HG02763 (cell line): Measurements from ENCODE around the gene KDELR1.
"Not testable (repeated sequence)": the region's sequence is repeated elsewhere in the genome, so short reads cannot be mapped to it uniquely, and the experiment has no call there.

Experiments
- ATAC-seq: cut with Tn5 transposase; IDR thresholded peaks from one replicate; pipeline ENCODE4 v1.9.1; 2021; ENCODE audit warnings: mild to moderate bottlenecking, moderate library complexity; ENCODE audit not compliant: unreplicated experiment

KDELR1 gene

DNA sequence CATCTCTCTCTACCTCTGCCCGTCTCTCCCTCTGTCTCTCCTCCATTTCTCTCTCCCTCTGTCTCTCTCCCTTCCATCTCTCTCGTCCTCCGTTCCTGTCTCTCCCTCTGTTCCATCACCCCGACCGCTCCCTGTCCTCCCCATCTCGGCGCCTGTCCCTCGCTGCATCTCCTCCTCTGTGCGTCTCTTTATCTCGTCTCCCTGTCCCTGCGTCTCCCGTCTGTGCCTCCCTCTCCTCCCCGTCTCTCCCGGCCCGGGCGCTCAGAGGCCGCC is 6.7 kb upstream of the KDELR1 start:
- no peak for ATAC-seq

DNA sequence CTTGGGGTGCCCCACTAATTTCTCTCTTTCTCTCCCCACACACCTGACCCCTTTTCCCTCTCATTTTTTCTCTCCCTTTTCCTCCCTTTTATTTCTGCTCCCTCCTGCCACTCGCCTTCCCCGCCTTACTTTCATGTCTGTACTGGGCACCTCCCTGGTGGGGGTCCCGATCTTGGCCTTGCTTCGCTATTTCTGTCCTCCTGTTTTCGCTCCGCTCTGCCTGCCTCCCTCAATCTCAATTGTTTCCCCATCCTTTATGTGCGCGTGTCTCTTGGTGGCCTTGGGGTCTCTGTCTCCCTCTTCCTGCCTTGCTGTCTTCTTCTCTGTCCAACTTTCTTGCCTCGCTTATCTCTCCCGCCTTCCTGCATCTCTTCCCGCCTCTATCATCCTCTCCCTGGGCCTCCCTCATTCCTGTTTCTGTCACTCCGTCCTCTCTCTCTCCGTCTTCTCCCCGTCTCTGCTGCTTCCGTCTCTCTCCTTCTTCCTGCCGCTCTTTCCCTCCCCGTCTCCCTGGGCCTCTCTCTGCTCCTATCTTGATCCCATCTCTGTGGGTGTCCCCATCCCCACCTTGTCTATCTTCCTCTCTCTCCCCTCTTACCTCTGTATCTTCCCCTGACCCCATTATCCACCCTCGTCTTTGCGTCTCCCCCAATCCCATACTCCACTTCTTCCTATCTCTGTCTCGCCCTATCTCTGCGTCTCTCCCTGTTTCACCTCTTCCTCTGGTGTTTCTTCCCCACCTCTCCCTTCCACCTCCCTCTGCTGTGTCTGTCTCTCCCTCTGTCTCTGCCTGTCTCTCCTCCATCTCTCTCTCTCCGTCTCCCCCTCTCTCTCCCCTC is 6.1 kb upstream of the KDELR1 start:
- no peak for ATAC-seq

GRCh38 chr19:48396824-48397176 is 5.4 kb upstream of the KDELR1 start:
- no peak for ATAC-seq

DNA sequence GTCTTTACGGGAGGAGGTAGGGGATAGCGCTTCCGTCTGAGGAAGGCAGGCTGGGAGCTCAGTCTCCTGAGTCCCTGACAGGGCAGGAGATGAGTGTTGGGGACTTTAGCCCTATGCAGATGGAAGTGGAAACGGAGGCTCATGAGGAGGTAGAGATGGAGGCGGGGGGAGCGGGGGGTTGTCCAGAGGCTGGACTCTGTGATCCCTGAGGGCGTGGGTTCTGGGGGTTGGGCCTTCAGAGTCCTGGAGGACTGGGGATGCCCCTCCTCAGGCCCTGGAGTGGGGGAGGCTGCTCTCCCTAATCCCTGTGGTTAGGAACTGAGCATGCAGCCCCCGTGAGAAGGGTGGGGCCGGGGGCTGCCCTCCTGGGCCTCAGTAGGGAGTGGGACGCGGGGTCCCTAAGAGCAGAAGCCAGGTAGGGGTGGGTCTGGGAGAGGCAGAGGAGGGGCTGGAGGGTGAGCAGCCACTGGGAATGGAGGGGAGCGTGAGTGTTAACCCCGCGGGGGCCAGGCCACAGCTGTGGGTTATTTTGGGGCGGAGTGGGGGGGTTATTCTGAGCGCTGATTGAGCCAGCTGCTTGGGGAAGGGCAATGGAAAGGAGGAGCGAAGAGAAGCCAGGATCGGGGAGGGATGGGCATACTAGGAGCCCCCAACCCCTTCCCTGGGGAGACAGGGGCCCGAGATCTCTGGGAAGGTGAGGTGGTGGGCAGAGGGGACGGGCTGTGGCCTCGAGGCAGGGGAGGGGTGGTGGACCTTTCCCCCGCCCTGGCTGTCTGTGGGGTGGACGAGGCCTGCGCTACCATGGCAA is 4.9 kb upstream of the KDELR1 start:
- no peak for ATAC-seq

DNA sequence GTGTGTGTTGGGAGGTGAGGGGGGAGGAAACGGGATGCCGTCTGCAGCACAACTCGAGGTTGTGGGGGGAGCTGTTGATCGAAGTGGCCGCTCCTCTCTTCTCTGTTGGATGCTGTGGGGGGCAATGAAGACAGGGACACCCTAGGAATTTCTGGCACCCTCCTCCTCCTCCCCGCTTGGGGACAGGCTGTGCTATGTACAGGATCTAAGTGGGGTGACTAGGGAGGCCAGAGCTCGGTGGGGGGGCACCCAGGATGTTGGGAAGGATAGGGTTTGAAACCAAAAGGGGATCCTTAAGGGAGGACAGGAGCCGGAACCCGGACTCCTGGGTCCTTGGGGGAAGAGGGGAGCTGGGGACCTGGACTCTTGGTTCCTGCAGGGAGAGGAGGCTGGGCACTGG is 4.1 kb upstream of the KDELR1 start:
- ATAC-seq, result no peak

- no peak for ATAC-seq
These were observed 3.8 kb upstream of the KDELR1 start for GRCh38 chr19:48395170-48395455.

DNA sequence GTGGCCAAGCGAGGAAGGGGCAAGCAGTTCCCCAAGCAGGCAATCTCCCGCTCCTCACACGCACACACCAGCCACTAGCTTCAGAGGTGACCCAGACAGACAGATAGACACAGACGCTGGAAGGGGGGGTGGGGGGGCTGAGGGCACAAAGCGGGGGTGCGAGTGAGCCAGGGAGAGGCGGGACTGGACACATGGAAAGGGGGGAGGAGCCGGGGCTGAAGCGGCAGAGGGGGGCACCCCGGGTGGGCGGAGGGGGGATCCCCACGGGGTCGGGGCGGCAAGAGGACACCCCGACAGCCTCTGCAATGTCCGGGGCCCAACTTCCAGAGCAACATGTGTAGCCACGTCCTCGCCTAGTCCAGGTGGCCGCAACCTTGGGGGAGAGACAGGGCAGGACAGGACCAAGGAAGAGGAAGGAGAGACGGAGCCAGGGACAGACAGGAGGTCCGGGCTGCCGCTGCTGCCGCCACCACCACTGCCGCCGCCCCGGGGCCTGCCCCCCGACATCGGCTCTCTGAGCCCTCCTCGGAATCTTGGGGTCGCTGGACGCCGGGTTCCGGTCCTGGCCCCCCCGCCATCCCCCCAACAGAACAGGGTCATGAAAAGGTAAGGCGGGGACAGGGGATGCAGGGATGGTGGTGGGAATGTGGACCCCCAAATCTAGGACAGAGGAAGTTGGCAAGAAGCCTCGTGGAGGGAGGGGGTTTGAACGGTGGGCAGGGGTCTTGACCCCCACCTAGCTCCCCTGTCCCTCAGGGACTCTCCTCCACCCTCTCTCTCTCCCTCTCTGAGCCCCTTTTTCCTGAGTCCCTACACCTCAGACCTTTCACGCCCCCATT is 3.2 kb upstream of the KDELR1 start:
- no peak for ATAC-seq

- ATAC-seq, result no peak
These were observed 2.4 kb upstream of the KDELR1 start, which contains the start of gene GRIN2D for GRCh38 chr19:48393559-48394330. TSS of gene GRIN2D (plus strand) at chr19:48393668. CDS start at chr19:48398393, 4,725 bp downstream.

DNA sequence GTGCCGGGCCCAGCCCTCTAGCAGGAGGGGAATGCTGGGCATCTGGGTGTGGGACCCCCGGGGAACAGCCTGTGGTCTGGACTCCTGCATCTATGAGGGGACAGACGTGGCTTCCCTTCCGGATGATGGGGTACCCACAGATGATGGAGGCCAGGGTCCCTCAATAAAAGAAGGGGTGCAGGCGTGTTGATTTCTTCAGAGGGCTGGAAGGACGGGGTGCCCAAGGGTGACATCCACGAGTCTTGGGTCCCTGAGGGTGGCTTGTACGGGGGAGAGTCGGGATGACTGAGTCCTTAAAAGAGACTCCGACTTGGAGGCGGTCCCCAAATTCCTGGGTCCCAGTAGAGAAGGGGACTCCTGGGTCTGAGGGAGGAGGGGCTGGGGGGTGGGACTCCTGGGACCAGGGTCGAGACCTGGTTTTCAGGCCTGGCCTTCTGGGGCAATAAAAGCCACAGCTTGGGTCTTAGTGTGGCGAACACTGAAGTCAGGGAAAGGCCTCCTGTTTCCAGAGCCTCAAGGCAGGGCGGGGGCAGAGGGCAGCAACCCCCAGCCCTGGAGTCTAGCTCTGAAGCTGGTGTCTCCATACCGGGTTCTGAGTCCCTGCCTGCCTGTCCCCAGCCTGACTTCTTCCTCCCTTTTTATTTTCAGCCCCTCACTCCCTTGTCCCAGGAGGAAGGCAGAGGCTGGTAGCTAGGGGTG is 1.7 kb upstream of the KDELR1 start:
- ATAC-seq, result no peak

- not testable (repeated sequence) for ATAC-seq
These were observed 624 bp upstream of the KDELR1 start for GRCh38 chr19:48392006-48392344.

- ATAC-seq, result no peak
These were observed 907 bp downstream of the KDELR1 start for GRCh38 chr19:48390188-48391099.

DNA sequence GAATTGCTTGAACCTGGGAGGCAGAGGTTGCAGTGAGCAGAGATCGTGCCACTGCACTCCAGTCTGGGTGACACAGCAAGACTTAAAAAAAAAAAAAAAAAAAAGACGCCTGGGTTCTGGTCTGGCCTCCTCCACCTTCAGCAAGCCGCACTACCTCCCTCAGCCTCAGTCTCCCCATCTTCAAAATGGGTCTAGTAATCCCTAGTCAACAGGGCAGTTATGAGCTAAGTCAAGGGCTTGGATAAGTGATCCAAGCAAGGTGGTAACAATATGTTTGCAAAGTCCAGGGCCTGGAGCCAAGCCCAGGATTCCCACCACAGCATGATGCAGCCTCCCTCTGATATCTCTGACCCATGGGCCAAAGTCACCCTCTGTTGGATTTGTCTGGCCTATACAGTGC is 4.4 kb downstream of the KDELR1 start:
- no peak for ATAC-seq

- ATAC-seq, result no peak
These were observed 5.8 kb downstream of the KDELR1 start for GRCh38 chr19:48385461-48386087.

DNA sequence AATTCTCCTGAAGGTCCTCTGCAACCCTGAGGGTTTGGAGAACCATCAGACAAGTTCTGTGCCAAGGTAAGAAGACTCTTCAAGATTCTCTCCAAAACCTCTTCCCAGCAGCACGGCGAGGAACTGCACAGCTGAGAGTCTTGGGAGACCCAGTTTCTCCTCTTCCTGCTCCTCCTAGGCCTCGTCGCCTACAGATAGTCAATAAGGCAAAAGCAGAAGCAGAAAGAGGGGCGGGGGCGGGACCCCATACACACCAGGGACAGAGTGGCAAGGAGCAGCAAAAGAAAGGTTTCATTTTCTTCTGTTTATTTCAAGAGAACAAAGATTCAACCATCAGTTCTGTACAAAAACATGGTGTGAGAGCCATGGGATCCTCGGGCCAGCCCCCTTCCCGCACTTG is 9.1 kb downstream of the KDELR1 start:
- no peak for ATAC-seq

GRCh38 chr19:48381178-48381950 is 10.0 kb downstream of the KDELR1 start:
- no peak for ATAC-seq

DNA sequence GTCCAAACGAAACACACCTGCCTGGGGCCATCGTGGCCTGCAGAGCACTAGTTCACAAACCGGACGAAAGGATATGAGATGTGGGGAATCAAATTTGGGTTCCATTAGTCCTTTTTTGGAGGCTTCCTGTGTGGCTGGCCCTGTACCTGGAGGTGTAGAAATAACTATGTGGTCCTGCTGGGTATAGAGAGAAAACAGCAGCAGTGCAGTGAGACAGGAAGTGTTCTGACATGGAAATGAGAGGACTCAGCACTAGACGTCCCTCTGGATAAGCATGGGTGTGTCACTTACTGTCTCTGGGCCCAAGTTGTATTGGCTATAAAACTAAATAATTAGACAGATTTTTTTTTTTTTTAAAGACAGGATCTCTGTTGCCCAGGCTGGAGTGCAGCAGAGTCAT is 12.3 kb downstream of the KDELR1 start:
- no peak for ATAC-seq

GRCh38 chr19:48378194-48378570 is 13.2 kb downstream of the KDELR1 start:
- no peak for ATAC-seq

GRCh38 chr19:48373567-48373966 is 17.8 kb downstream of the KDELR1 start:
- no peak for ATAC-seq
